Left lobe of liver (tissue), 2 donors: ENCODE data around the gene MYO1C. TPM values are rescaled to one million over a fixed set of nuclear protein-coding genes. Genes with fewer than 3 reads are reported as not detected.

Source experiments
- ATAC-seq: fragments of 200-7000 bp; cut with Tn5 transposase; one replicate; pipeline ENCODE4 v1.9.1; 2020; ENCODE audit warnings: mild to moderate bottlenecking, moderate library complexity
- DNase-seq: peaks from one replicate; pipeline ENCODE4 v3.0.0-alpha.2; 2020; ENCODE audit warnings: low spot score
- total RNA-seq: library from RNA; stranded (reverse); gene quantifications from one replicate; pipeline ENCODE4 v1.2.1, GENCODE V29; 2021
- donor health status: DM: no; HTN: no; CAD: no; lungs with moderate emphysema.
- donor health status: DM: no; HTN: yes; CAD: no.

The MYO1C gene
- total RNA-seq, 1 donor from 2014 or later: 62.5 TPM

DNA sequence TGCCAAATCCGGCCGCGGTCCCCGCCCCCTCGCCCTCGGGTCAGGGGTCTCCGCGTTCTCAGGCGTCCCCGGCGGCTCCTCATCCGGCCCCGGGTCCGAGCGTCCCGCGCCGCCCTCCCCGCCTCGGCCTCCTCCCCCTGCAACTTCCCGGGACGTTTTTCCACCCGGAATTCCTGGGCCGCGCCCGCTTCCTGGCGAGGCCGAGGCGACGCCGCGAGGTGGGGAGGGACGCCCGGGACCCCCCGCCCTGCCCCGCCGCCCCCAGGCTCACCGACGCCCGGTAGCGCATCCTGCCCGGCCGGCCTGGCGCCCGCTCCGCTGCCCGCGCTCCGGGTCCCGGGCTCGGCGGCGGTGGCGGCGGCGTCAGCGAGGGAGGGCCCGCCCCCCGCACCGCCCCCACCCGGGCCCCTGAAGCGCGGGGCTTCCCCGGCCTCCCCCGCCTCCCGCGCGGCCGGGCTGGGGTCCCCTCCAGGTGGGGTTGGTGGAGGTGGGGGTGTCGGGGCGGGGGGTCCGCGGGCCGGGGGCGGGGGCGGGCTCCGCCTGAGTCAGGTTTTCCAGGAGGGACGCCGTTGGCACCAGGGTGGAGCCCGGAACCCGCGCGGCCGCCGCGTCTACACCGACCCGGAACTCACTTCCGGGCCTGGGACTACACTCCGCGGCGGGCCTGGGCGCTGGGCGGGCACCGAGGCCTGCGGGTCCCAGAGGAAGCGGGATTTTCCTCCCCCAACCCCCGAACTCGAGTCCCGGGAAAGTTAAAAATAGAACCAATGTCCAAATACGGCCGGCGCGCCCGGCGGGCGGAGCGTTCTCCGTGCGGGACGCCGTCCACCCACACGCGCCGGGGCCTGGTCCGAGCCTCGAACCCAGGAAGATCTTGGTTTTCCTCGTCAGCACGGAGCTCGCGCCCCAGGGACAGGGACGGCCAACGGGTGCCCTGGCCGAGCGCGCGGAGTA is 6.8 kb downstream of the MYO1C start:
- DNase-seq (peak; percentile 67), ATAC-seq (peak; percentile 55)

DNA sequence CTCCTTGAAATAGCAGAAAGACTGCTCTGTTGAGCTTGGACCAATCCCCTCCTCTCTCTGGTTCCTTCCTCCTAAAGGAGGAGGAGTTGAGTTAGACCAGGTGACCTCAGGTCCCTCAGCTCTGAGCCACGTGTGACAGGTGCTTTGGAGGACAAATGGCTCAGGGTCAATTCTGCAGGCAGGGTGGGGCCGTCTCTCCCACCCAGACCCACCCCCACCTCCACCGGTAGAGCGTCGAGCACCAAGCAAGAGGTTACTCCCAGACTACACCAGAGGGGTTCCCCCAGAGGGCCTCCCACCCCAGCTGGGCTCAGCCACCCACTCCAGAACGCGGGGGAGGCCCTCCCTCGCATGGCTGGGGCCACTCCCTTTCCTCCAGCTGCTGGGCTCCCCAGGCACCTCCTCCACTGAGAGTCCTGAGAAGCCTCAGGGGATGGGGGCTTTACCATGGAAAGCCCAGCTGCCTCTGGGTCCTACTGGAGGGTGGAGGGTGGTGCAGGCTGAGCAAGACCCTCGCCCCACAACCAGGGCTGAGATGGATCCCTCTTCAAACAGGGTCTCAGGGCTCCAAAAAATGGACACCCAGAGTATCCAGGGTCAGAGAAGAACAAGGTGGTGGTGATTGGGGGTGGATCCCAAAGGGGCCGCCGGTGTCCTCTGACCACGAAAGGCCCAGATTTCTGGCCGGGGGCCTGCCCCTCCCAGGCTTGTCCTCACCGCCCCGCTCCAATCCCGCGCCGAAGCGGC is 7.6 kb downstream of the MYO1C start:
- ATAC-seq (peak; percentile 38), DNase-seq (no peak)

DNA sequence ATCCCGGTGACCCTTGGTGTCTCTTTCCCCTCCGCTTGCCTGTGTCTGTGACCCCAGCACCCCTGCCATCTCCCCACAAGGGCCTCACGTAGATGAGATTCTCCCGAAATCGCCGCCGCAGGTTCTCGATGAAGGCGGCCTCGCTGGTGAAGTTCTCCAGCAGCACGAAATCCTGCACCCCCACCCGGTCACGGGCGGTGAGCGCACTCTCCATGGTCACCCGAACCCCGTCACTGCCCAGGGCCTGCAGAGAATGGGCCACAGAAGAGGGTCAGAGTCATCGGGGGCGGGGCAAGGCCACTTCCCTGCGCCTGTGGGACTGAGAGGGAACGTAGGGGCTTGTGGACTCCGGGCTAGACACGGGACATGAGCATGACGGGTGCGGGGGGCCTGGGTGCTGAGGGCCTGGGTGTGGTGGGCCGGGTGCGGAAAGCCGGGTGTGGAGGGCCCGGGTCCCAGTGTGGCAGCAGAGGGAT is 8.4 kb downstream of the MYO1C start:
- ATAC-seq (no peak), DNase-seq (no peak)

DNA sequence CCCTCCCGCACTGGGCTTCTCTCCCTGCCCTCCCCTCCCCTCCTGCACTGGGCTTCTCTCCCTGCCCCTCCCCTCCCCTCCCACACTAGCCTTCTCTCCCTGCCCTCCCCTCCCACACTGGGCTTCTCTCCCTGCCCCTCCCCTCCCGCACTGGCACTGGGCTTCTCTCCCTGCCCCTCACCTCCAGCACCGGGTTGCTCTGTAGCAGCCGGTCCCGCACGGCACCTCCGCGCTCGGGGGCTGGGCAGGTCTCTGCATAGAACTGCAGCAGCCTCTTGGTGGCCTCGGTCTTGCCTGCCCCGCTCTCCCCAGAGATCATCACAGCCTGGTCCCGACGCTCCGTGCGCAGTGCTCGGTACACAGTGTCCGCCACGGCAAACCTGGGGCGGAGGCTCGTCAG is 9.8 kb downstream of the MYO1C start:
- DNase-seq (no peak), ATAC-seq (no peak)

DNA sequence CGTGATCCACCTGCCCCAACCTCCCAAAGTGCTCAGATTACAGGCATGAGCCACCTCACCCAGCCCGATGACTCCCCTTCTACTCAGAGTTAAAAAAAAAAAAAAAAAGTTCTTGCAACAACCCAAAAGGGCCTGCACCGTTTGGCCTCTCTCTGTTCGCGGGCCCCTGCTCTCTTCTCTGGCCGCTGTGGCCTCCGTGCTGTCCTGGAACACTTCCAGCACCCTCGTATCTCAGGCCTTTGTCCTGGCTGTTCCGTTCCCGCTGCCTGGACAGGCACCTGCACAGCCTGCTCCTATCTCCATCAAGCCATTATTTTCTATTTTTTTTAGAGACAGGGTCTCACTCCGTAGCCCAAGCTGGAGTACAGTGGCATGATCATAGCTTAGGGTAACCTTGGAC is 10.8 kb downstream of the MYO1C start:
- DNase-seq (no peak), ATAC-seq (no peak)

DNA sequence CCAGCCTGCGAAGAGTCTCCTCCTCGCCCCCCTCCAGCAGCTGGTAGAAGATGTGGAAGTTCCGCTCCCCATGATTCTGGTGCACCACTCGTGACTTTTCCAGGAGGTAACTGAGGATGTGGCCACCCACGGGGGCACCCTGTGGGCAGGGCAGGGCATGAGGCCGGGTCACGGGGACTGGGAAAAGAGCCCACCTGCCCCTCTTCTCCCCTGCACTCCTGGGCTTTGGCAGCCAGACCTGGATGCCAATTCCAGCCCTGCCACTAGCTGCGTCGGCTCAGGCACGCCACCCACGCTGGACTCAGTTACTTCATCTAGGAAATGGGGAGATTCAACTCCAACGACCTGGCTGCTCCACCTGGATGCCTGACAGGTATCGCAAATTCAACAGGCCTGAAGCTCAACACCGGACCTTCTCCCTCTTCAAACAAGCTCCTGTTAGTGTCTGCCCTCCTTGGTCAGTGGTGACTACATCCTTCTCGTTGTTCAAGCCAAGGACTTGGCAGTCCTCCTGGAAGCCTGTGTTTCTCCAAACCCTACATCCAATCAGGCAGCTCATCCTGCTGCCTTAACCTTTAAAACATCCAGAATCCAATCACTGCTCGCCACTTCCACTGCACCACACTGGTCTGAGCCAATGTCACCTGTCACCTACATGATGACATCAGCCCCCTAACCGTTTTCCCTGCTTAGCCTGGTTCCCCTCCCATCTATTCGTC is 11.6 kb downstream of the MYO1C start:
- DNase-seq (no peak), ATAC-seq (no peak)

DNA sequence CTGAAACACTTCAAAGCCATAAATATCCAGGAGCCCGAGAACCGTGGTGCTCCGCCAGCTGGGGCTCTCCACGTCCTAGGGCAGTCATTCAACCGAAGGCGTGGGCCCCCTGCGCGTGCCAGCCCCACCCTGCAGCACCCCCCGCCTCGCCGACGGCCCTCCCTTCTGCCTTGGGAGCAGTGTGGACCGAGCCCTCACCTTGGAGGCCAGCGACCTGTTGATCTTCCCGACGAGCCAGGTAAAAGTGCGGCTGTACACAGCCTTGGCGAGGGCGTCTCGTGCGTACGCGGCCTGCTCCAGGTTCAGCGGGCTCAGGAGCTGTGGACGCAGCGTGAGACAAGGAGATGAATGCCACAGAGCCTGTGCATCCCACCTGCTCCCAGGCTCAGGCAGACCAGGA is 14.1 kb downstream of the MYO1C start:
- ATAC-seq (no peak), DNase-seq (no peak)

DNA sequence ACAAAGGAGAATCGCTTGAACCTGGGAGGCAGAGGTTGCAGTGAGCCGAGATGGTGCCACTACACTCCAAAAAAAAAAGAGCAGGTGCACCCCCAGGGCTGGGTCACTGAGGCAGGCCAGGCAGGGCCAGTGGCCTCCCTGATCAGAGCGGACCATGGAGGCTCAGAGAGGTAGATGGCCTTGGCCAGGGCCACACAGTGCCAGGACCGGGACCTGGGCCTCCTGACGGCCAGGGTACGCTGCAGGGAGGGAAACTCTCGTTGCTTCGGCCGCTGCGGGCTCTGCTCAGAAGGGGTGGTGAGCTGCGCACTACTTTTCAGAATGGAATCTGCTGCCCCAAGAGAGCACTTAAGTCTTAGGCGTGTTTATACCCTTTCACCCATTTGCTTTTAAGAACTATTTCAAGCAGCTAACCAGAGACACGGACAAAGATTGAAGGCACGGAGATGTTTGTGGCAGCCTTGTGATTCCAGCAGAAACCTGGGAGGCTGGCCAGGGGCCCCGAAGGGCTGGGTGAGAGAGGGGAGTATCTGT is 17.1 kb downstream of the MYO1C start:
- ATAC-seq (no peak), DNase-seq (no peak)

DNA sequence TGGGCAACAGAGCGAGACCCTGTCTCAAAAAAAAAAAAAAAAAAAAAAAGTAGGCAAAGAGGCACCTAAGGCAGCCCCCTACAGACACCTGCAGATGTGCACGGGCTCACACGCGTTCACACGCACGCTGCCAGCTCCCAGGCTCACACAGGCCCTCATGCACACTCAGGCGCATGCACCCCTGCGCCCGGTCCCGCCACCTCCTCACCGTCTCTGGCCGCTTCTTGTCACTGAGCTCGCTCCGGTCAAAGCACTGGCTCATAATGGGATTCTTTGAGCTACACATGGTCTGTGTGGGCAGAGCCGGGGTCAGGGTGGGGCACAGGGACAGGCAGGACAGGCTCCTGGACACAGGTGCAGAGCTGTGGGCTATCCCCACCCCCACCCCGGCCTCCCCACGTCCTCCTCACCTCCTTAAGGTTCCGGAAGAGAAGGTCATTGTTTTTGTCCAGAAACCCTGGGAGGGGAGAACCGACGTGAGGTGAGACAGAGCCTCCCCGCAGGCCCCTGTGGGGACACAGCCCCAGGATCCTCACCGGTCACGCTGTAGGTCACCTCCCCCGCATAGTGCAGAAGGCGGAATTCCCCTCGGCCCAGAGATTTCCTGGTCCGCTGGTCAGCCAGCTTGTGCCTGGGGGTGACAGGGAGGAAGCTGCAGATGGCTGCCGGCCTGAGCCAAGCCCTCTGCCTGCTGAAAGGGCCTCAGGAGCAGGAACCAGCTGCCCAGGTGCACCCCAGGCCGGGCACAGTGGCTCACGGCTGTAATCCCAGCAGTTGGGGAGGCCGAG is 17.9 kb downstream of the MYO1C start:
- no peak for DNase-seq
- no peak for ATAC-seq

DNA sequence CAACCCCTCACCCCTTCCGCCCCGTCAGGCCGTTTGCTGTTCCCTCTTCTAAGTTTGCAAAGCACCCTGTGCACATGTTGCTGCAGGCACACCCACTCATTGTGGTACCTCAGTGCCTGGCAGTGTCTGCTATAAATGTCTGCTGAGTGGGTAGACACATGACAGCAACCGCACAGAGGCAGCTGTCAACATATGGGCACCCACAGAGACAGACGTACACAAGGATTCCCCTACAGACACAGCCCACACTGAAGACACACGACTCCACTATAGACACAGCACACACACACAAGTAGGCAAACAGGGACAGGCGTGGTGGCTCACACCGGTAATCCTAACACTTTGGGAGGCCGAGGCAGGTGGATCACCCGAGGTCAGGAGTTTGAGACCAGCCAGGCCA is 18.6 kb downstream of the MYO1C start:
- ATAC-seq: no peak

DNA sequence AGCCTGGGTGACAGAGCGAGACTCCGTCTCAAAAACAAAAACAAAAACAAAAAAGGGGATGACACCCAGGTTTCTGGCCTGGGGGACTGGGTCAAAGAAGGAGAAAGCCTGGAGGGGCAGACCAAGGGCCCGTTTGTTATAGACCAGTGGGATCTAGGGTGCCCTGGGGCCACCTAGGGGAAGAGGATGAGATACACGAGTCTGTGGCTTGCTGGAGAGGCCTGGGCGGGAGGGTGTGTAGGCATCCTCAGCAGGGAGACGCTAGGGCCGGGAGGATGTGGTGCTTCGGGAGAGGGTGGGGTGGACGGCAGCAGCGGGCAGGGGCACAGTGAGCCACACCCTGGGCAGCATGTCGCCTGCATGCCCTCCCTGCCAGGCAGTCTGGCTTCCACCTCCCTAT is 19.3 kb downstream of the MYO1C start:
- DNase-seq (no peak), ATAC-seq (peak; percentile 24)

More for the DNA sequence above, 18.6 kb downstream of the MYO1C start:
- DNase-seq: no peak

DNA sequence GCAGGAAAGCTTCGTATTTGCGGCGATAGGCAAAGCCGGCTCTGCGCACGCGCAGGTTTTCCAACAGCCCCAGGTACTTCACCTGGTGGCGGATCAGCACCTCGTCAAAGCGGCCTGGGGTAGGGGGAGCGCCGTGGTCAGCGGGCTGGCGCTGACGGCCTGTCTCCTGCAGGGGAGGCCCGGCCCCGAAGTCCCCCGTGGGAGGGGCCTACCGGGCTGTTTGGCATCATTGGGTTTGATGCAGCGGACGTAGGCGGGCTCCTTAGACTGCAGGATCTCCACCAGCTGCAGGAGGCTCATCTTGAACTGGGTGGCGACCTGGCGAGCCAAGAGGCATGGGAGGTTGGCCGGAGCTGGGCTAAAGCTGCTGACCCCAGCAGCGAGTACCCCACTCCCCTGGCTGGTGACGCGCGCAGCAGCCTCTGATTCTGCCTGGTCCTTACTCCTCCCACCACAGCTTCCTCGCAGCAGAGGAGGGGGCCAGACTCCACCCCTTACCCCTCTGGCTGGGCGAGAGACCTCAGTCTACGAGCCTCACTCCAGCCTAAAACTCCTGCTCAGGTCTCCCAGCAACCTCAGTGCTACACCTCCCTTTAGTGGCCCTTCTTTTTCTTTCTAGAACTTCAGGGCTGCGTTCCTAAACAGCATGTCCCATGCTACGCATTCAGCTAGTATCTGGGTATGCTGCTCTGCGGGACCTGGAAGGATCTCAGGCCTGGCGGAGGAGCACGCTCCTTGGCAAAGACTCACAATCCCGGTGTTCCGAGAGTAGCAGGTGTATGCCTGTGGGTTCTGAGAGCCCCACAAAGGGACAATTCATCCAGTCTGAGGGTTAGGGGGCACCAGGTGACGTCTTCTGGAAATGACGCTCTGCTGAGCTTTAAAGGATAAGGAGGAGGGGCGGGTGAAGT is 20.3 kb downstream of the MYO1C start:
- no peak for ATAC-seq
- DNase-seq: no peak

DNA sequence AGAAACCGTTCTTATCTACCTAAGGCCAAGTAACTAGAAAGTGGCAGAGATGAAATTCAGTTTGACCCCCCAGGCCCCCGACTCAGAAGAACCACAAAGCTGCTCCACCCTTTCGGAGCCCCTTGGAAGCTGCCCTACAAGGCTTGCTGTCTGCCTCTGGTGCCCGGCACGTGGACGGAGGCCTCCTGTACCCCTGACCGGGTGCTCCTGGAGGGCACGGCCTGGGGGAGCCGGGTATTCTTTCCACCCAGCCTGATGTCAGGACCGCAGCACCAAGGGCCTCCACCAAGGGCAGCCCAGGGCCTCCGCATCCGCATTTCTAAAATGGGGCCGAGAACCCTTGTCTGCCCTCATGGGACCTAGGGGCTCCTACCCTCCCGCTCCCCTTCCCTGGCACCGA is 21.0 kb downstream of the MYO1C start:
- ATAC-seq (no peak), DNase-seq (no peak)

DNA sequence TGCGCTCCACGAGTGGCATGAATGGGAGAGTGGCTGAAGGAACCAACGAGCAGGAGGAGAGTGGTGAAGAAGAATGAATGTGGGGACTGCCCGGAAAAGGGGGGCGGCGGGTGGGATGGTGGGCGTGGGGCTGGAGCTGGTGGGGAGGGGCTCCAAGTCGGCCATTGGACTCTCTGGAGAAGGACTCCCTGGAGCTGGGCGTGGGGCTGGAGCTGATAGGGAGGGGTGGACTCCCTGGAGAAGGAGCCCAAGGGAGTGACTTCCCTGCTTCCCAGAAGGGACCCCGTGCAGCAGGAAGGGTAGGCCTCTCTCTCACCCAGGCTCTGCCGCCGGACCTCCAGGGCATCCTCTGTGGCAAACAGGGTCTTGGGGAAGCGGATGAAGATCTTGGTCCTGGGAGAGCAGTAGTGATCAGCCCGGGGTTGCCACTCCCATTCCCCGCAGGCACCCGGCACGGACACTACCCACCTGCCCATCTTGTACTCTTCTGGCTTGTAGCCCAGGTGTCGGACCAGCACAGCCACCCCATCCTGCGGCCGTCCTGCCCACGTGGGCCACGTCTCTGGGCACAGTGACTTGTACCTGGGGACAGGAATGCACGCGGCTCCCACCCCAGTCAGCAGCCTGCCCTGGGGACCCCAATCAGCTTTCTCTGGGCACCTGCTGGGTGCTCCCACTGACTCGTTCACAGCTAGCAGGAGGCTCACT is 21.6 kb downstream of the MYO1C start:
- no peak for ATAC-seq
- no peak for DNase-seq

DNA sequence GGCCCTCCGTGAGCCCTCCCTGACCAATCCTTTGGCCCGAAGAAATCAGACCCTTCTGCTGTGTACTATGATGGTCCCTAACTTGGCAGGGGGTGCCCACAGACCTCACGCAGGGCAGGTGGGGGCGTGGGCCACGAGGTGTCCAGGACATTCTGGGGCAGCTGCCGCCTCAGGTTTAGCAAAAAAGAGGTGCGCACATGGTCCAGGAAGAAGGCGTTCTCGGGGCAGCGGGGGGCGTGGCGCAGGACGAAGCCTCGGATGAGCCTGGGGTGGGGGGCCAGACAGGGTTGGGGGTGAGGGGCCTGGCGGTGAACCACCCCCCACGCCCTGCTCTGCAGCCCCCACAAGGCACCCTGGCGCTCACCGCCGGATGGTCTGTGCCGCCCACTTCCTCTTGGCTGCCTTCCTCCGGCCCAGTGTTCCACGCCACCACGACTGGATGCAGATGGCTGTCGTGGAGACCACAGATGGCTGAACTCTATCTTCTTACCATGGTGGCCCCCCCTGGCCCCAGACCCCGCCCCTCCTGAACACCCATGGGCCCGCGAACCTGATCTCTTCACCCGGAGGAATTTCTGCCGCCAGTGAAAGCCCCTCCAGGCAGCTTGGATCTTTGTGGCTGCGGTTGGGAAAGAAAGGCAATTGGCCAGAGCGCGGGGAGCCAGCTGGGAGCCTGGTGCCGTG is 22.3 kb downstream of the MYO1C start:
- DNase-seq (no peak), ATAC-seq (no peak)

DNA sequence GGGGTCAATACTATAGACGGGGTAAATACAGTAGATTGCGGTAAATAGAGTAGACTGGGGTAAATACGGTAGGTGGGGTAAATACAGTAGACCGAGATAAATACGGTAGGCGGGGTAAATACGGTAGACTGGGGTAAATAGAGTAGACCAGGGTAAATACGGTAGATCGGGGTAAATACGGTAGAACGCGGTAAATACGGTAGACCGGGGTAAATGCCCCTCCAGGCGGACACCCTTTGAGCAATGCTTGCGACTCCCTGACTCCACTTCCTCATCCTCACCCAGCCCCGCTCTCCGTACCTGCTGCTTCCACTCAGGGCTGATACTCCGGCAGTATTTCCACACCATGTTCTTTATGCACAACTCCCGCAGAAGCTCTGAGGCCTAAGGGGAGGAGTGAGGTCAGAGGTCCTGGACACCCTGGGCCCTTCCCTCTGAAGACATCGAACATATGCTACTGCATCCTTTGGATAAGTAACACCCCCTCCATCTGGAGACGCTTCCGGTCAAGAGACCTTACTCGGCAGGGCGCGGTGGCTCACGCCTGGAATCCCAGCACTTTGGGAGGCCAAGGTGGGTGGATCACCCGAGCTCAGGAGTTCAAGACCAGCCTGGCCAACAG is 23.1 kb downstream of the MYO1C start:
- DNase-seq (no peak), ATAC-seq (peak; percentile 68)

DNA sequence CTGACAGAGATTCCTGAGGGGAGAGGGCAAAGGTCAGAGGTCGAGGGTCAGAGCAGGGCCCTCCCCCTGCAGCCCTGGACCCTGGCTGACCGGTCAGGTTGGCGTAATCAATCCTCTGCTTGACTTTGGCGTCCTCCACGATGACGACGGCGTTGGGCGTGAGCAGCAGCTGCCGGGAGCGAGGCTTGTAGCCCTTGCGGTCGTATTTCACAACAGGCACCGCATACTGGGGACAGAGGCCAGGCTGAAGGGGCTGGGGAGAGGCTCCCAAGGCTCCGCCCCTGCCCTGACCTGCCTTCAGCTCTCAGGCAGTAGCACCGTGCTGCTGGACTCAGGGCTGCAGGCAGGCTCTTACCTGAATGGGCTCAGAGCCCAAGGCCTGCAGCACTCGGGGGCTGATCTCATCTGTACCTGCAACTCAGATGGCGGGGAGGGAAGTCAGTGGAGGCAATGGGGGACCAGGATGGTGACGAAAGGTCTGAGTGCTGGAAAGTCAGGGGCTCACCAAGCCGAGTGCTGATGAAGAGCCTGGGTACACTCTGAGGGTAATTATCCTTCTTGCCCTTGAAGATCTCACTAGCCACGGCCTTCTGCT is 24.5 kb downstream of the MYO1C start:
- peak; percentile 97 for DNase-seq
- peak; percentile 84 for ATAC-seq
